ENCODE measurements around the gene SREBF2.

DNA sequence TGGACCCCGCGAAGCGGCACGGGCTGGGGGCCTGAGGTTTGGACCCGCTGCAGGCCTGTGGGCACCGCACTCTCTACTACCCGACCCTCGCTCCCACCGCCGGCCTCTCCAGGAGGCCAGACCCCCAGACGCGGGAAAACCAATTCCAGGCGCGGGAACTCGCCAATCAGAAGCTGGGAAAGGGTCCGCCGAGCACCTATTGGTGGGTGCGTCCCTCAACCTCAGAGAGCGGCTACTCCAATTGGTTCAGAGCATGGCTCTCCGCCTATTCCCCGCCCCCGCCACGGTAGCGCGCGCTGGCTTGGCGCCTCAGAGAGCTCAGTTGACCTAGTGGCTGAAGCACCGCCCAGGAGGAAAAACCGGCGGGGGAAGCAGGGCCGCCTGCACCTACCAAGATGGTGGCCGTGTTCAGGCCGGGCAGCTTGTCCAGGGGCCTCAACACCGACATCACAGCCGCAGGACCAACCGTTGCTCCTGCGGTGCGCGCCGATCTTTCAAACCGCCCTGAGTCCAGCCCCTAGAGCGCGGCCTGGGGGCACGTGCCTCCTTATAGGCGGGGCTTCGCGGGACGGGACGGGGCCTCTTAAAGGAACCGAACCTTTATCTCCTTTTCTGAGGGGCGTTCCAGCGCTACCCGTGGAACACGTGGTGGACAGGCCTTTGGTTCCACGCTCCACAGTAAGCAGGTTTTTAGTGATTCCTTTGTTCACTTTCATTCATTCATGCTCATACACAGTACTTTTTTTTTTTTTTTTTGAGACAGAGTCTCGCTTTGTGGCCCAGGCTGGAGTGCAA is 113.9 kb downstream of the SREBF2 start, which contains the start of gene CENPM:
- TF ChIP-seq POLR2AphosphoS5 (IDR thresholded peaks at IDR 0.05; ENCODE audit: low read depth, low read length) (peak; percentile 57; the same call in 1 of the 2 replicates), SIN3A (IDR thresholded peaks at IDR 0.05; ENCODE audit: borderline replicate concordance, insufficient read depth, low read length) (peak; percentile 25; the same call in 1 of the 2 replicates)
- TF ChIP-seq, protein P1, sequence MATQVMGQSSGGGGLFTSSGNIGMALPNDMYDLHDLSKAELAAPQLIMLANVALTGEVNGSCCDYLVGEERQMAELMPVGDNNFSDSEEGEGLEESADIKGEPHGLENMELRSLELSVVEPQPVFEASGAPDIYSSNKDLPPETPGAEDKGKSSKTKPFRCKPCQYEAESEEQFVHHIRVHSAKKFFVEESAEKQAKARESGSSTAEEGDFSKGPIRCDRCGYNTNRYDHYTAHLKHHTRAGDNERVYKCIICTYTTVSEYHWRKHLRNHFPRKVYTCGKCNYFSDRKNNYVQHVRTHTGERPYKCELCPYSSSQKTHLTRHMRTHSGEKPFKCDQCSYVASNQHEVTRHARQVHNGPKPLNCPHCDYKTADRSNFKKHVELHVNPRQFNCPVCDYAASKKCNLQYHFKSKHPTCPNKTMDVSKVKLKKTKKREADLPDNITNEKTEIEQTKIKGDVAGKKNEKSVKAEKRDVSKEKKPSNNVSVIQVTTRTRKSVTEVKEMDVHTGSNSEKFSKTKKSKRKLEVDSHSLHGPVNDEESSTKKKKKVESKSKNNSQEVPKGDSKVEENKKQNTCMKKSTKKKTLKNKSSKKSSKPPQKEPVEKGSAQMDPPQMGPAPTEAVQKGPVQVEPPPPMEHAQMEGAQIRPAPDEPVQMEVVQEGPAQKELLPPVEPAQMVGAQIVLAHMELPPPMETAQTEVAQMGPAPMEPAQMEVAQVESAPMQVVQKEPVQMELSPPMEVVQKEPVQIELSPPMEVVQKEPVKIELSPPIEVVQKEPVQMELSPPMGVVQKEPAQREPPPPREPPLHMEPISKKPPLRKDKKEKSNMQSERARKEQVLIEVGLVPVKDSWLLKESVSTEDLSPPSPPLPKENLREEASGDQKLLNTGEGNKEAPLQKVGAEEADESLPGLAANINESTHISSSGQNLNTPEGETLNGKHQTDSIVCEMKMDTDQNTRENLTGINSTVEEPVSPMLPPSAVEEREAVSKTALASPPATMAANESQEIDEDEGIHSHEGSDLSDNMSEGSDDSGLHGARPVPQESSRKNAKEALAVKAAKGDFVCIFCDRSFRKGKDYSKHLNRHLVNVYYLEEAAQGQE (IDR thresholded peaks at IDR 0.05; ENCODE audit: insufficient read depth in 1 of 2, low read depth in 2 of 2, low read length in 2 of 2): no peak

Data from PFSK-1 (cell line).